Renal cortex interstitium (tissue), 11 donors: ENCODE measurements around the gene GGACT. TPM values are rescaled to one million over a fixed set of nuclear protein-coding genes. Genes with fewer than 3 reads are reported as not detected.
"Not testable (repeated sequence)": the region's sequence is repeated elsewhere in the genome, so short reads cannot be mapped to it uniquely, and the experiment has no call there.

Experiments used
- DNase-seq, 11 donors: peaks; one replicate each; pipeline ENCODE4 v3.0.0-alpha.2; 2013; ENCODE audit warnings: low read depth in 9 of 11, low spot score in 4 of 11; ENCODE audit errors: extremely low read depth in 1 of 11
- polyA plus RNA-seq, 3 donors: library from polyadenylated mRNA; unstranded; fragments of 120-200 nt; gene quantifications; one replicate each; pipeline ENCODE4 v1.2.1, GENCODE V29; 2013; ENCODE audit not compliant: insufficient read length in 3 of 3

GGACT gene
- polyA plus RNA-seq, 3 donors = 5.5 to 6.3 (median 5.8) TPM

- DNase-seq = no peak
Measured at GRCh38 chr13:100535426-100536135, 53.0 kb downstream of the GGACT start.

- DNase-seq = no peak
Measured at GRCh38 chr13:100534911-100535310, 53.7 kb downstream of the GGACT start.

- no peak for DNase-seq
Measured at GRCh38 chr13:100534147-100534843, 54.3 kb downstream of the GGACT start.

- DNase-seq = no peak
Measured at GRCh38 chr13:100533588-100534041, 55.0 kb downstream of the GGACT start.

GRCh38 chr13:100532836-100533435 lies 55.7 kb downstream of the GGACT start:
- no peak for DNase-seq

DNA sequence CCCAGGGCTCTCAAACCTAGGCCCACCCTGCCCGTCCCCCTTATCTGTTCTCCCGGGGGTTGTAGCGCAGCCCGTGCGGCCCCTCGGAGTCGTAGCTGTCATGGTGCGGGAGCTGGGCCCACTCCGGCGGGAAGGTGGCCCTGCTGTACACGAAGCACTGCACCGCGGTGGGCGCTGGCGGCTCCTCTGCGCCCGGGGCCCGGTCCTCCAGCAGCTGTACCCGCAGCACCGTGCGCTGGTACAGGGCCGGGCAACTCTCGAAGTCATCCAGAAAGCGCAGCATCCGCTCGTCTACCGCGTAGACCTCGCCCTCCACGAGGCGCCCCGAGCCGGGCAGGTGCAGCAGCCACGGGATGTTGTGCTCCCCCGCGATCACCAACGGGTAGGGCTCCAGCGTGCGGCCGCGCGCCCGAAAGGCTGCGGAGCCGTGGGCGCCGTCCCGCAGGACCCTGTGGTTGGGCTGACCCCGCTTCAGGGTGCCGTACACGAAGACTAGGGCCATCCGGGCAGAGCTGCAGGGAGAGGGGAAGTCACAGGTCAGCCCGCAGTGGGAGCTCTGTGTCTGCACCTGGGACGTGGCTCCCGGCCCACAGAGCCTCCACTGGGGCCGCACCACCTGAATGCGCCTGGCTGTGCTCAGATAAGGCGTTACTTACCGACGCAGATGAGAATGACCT lies 56.4 kb downstream of the GGACT start:
- no peak for DNase-seq

DNA sequence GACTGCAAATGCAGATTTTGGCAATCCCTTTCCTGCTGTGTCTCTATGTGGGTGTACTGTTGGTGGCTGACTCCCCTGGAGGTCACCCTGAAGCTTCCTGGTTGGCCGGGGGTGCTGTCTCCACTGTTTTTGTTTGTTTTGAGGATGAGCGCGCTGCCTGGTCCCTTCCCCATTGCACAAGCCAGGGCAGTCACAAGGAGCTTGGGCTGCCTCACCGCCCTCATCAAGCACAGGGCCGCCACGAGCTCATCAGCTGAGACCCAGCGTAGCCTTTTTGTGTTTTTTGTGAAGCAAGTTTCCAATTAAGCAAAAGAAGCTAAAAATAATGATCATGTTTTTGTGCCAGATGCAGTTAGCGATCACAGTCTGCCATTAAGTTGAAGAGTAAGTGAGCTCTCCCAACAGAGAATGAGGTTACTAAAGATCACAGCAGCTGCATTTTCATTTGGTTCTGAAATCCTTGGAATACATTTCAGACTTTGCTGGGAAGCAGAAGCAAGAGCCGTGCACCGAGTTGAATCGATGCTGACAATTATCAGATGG lies 57.8 kb downstream of the GGACT start:
- no peak for DNase-seq

DNA sequence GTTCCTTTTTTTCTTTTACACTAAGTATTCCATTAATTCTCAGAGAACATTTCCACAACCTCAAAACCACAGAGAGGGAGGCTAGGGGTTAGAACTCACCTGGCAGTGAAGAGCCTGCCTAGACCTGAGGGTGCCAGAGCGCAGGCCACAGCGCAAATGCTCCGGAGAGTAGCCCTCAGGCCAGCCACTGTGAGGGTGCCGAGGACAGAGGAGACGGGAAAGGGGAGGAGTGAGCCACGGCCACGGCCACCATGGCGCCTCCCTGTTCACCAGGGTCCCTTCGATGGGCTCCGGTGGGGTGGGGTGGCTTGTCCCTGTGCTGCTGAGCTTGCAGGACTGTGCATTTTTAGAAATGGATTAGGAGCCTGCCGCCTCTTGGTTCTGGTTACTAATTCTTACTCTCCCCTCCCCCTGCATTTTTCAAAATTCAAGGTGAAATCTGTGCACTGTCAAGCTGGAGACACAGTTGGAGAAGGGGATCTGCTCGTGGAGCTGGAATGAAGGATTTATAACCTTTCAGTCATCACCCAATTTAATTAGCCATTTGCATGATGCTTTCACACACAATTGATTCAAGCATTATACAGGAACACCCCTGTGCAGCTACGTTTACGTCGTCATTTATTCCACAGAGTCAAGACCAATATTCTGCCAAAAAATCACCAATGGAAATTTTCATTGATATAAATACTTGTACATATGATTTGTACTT lies 58.8 kb downstream of the GGACT start:
- DNase-seq = no peak

DNA sequence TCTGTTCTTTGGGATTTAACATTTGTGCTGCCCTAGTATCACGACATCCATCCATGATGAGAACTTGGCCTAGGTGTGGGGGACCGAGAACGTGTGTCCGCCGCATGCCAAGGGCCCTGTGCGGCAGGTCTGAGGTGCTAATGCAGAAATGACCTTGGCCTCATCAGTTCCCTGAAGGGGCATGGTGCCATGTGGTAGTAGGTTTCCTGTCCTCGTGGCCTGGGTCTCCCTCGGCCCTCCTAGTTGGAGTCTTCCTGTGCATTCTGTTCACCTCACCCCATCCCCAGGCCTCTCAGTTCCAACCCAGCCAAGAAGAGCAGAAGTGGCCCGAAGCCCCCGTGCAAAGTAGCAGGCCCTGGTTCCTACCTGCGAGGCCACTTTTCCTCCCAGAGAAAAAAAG lies 59.8 kb downstream of the GGACT start:
- DNase-seq = no peak

DNA sequence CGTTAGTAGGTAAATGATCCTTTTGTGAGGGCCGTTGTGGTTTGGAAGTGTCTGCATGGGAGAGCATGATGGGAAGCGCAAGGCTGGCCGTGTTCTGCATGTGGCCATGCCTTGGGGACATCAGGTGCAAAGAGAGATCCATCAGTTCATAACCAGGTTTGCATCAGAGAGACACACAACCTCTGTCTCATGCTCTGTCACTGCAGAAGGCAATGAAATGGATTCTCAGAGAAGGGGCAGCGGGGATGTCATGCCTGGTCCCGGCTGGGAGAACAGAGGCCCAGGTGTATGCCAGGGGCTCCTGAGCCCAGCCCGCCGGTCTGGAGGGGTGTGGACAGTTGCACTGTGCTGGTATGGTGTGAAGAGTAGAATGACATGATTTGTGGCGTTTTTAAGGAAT lies 60.2 kb downstream of the GGACT start:
- DNase-seq = no peak

GRCh38 chr13:100527644-100528043 lies 60.9 kb downstream of the GGACT start:
- no peak for DNase-seq

DNA sequence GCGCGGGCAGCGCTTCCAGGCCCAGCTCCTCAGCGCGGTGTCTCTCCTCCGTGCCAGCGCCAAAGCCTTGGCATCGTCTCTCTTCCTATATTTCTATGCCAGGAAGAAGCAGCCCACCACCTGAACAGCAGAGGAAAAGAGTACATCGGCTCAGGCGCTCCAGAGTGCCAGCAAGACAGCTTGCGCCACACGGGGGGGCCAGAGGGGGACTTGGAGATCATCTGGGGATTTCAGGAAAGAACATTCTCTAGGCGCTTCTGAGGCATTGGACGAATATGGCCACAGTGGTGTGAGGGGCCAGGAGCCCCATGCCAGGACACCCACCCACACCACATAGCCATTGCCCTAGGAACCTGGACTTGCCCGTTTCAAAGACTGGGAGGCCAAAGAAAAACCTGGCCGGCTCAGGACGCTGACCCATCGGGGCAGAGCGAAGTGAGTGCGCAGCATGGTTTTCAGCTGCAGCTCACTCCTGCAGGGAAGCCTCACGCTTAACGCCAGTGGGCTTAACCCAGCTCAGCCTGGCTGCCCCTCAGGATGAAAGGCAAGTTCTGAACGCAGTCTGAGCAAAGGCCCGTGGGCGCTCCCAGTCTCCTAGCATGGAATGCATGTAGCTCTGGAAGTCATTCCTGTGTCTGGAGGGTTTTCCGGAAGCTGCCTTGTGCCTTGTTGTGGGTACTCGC lies 62.1 kb downstream of the GGACT start:
- no peak for DNase-seq

- no peak for DNase-seq
Measured at GRCh38 chr13:100525453-100526317, 62.9 kb downstream of the GGACT start.

- not testable (repeated sequence) for DNase-seq
Measured at GRCh38 chr13:100524688-100525087, 63.9 kb downstream of the GGACT start.

DNA sequence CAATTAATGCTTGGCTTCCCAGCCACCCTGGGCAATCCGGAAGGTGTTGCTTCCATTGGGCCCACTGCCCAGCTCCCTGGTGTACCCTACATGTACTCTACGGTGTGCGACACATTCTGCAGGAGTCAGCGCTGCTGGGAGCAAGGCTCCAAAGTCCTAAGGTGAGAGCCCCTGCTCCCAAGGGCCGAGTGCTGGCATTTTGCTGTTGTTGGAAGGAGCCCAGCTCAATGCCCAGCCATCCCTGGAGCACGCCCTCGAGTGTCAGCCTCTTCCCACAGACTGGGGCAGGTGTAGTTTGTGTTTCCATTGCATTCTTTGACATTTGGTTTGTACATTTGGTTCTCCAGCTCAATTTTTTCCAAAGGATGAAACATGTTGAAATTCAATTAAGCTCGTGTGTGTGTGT lies 64.6 kb downstream of the GGACT start:
- DNase-seq = no peak

DNA sequence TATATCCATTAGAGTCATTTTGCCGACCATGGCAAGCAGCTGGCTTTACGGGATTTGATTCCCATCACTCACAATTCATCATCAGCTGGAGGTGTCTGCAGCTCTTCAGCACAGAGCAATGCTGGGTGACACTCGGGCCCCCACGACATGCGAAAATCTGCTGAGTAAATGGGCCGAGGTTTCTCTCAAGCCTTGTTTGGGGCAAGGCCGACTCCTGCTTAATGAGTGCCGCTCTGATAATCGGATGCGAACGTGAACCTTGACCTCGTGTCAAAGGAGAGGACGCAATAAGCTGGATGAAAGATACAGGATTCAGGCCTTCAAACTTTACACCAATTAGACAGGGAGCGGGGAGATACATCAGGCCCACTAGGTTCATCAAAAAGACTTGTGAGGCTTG lies 65.2 kb downstream of the GGACT start:
- no peak for DNase-seq

- DNase-seq = no peak
Measured at GRCh38 chr13:100522618-100523309, 65.8 kb downstream of the GGACT start.
